NT2/D1 (cell line): ENCODE results near the gene MPV17L2.

Source experiments
- SUZ12 ChIP-seq: IDR thresholded peaks from 2 replicates; pipeline ENCODE4 v1.6.1; 2011; ENCODE audit not compliant: insufficient read length, insufficient read depth; ENCODE audit errors: extremely low read depth
- YY1 ChIP-seq: IDR thresholded peaks from 2 replicates; pipeline ENCODE4 v1.6.1; 2011; ENCODE audit not compliant: insufficient read length, insufficient read depth
- ZNF274 ChIP-seq: IDR thresholded peaks from 2 replicates; pipeline ENCODE4 v1.6.1; 2011; ENCODE audit warnings: mild to moderate bottlenecking, low read depth, low read length

DNA sequence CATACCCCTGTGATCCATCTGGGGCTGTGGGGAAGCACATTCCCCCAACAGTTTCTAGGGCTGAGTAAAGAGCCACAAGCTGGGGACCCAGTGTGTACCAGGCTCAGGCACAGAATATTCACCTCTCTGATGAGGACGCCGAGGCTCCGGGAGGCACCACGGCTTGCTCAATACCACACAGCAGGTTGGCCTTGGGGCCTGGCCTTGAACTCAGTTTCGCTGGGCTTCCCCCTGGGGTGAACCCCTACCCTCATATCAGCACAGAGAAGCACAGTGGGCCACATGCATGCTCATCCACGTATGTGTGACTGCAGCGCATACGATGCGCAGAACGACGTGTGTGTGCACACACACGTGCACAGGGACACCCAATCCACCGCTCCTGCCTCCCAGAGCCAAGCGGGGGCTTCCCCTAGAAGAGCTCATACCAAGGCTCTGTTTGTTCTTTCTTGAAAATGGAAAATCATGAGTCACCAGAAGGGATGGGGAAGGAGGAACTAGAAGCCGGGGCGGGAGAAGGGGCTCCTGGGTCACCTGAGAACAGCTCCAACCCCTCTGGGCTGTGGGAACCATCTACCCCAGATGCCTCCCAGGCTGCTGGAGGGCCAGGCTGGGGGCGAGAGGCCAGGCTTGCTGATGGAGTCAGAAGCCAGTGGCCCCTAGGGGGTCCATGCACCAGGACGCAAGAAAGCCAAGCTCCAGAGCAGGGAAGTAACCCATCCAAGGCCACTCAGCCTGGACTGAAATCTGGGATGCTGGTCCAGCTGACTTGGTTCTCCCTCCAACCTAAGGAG lies 38.1 kb downstream of the MPV17L2 start:
- TF ChIP-seq ZNF274 (no peak), SUZ12 (no peak), YY1 (no peak)
